ENCODE measurements around the gene DPY19L1.

- TF ChIP-seq JUND (IDR thresholded peaks at IDR 0.05) (no peak), CTCF (IDR thresholded peaks at IDR 0.05 in 2 of 3, conservative IDR thresholded peaks at IDR 0.05 in 1 of 3; ENCODE audit: borderline replicate concordance in 1 of 3, insufficient read depth in 1 of 3, low read depth in 2 of 3, low read length in 2 of 3) (no peak), REST (IDR thresholded peaks at IDR 0.05; ENCODE audit: low read depth) (no peak), RAD21 (IDR thresholded peaks at IDR 0.05; ENCODE audit: low read depth) (no peak), SRF (IDR thresholded peaks at IDR 0.05; ENCODE audit: low read depth) (no peak), EGR1 (IDR thresholded peaks at IDR 0.05; ENCODE audit: low read depth) (no peak), POLR2AphosphoS5 (IDR thresholded peaks at IDR 0.05; ENCODE audit: low read depth, low read length) (no peak), CEBPB (IDR thresholded peaks at IDR 0.05; ENCODE audit: low read depth) (no peak), TCF7L2 (IDR thresholded peaks at IDR 0.05; ENCODE audit: borderline replicate concordance, extremely low read depth, insufficient read depth, insufficient read length) (no peak), ZBTB33 (IDR thresholded peaks at IDR 0.05; ENCODE audit: extremely low read depth, insufficient replicate concordance, low read length) (no peak), EZH2 (IDR thresholded peaks at IDR 0.05) (no peak), ELF1 (IDR thresholded peaks at IDR 0.05; ENCODE audit: borderline replicate concordance, low read depth) (no peak), YY1 (IDR thresholded peaks at IDR 0.05; ENCODE audit: extremely low read depth, insufficient replicate concordance, low read depth, low read length) (no peak)
These were observed 8.0 kb downstream of the DPY19L1 start for GRCh38 chr7:35029311-35029710.

All from HCT116 (cell line).